Nephron progenitor cell (in vitro differentiated cells): ENCODE measurements around the gene FRMD4A.
A peak's percentile ranks its signal among the peaks of the same experiment; 100 is the strongest.

Experiments
- DNase-seq: peaks from one replicate; pipeline ENCODE4 v3.0.0; 2021
- H3K27ac Mint-ChIP-seq: 2 replicates; pipeline ENCODE4 v1.8.0; 2021; ENCODE audit warnings: mild to moderate bottlenecking, moderate library complexity, mixed read lengths
- H3K27me3 Mint-ChIP-seq: 2 replicates; pipeline ENCODE4 v1.8.0; 2021; ENCODE audit warnings: mild to moderate bottlenecking, low read depth, mixed read lengths; ENCODE audit not compliant: poor library complexity
- H3K36me3 Mint-ChIP-seq: 2 replicates; pipeline ENCODE4 v1.8.0; 2021; ENCODE audit warnings: low read depth, mixed read lengths
- H3K4me1 Mint-ChIP-seq: 2 replicates; pipeline ENCODE4 v1.8.0; 2021; ENCODE audit warnings: mixed read lengths
- H3K4me3 Mint-ChIP-seq: 2 replicates; pipeline ENCODE4 v1.8.0; 2021; ENCODE audit warnings: mild to moderate bottlenecking, moderate library complexity, mixed read lengths
- H3K9me3 Mint-ChIP-seq: 2 replicates; pipeline ENCODE4 v1.8.0; 2021; ENCODE audit warnings: mild to moderate bottlenecking, moderate library complexity, mixed read lengths
- TF ChIP-seq, protein P1 (sequence below): fragments of 200-600 bp; sonication (generic); IDR thresholded peaks from 2 replicates; pipeline ENCODE4 v1.5.0; 2021; ENCODE audit warnings: antibody characterized with exemption

Gene FRMD4A

GRCh38 chr10:13629116-13629515, 701.6 kb downstream of the FRMD4A start:
- H3K36me3 Mint-ChIP-seq, result peaks cover 20% of the 10 kb centered on the region
- no peak overlapping the region for H3K4me3 Mint-ChIP-seq
- TF ChIP-seq, protein P1, sequence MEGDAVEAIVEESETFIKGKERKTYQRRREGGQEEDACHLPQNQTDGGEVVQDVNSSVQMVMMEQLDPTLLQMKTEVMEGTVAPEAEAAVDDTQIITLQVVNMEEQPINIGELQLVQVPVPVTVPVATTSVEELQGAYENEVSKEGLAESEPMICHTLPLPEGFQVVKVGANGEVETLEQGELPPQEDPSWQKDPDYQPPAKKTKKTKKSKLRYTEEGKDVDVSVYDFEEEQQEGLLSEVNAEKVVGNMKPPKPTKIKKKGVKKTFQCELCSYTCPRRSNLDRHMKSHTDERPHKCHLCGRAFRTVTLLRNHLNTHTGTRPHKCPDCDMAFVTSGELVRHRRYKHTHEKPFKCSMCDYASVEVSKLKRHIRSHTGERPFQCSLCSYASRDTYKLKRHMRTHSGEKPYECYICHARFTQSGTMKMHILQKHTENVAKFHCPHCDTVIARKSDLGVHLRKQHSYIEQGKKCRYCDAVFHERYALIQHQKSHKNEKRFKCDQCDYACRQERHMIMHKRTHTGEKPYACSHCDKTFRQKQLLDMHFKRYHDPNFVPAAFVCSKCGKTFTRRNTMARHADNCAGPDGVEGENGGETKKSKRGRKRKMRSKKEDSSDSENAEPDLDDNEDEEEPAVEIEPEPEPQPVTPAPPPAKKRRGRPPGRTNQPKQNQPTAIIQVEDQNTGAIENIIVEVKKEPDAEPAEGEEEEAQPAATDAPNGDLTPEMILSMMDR, result no peak
- H3K27ac Mint-ChIP-seq, result peak overlapping the region; percentile 87
- H3K9me3 Mint-ChIP-seq, result no peaks in the 10 kb centered on the region
- H3K27me3 Mint-ChIP-seq, result no peaks in the 10 kb centered on the region
- no peak for DNase-seq
- peaks cover 23% of the 10 kb centered on the region for H3K4me1 Mint-ChIP-seq

DNA sequence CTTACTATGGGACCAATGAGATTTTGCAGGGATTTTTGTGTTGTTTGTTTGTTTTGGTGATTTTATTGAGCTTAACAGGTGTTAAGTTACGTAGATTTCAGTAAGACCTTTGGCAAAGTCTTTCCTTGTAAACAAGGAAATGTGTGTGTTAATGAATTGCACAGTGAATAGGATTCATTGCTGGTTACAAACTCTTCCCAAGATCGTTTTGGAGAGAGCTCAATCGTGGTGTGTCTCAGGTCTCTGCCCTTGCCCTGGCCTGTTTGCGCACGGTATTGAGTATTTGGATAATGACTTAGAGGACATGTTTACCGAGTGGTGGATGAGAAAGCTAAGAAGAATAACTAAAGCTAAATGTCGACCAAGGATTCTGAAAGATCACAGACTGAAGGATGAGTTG, 702.1 kb downstream of the FRMD4A start:
- DNase-seq, result no peak
- Mint-ChIP-seq H3K36me3 (peaks cover 18% of the 10 kb centered on the region), H3K27me3 (no peaks in the 10 kb centered on the region), H3K4me1 (peaks cover 18% of the 10 kb centered on the region), H3K27ac (peak overlapping the region; percentile 87), H3K4me3 (no peak overlapping the region), H3K9me3 (no peaks in the 10 kb centered on the region)
- TF ChIP-seq, protein P1, result no peak

- Mint-ChIP-seq H3K27ac (no peak overlapping the region), H3K4me3 (no peak overlapping the region), H3K4me1 (peaks cover 9% of the 10 kb centered on the region), H3K36me3 (peaks cover 18% of the 10 kb centered on the region), H3K27me3 (no peaks in the 10 kb centered on the region), H3K9me3 (no peaks in the 10 kb centered on the region)
- TF ChIP-seq, protein P1, result no peak
- DNase-seq, result no peak
These were observed 703.0 kb downstream of the FRMD4A start for GRCh38 chr10:13627459-13628310.

DNA sequence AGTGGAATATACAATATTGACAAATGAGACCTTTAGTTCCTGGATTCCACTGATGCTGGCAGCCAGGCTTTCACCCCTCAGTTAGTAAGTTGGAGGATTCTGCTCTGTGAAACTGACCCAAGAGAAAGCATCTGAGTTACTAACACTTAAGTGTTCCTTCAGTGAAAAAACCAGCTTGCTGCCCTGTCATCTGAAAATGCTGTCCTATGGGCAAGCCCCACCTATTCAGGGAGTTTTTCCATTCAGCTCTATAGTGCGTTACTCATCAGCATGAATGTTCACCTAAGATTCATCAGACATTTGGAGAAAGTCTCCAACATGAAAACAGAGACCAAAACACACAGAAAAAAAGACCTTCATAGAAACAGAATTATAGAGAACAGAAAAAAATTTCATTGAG, 706.1 kb downstream of the FRMD4A start:
- Mint-ChIP-seq H3K36me3 (peaks cover 5% of the 10 kb centered on the region), H3K27me3 (no peaks in the 10 kb centered on the region), H3K4me3 (no peak overlapping the region)

GRCh38 chr10:13621931-13622330, 708.8 kb downstream of the FRMD4A start:
- H3K36me3 Mint-ChIP-seq, result peaks cover 27% of the 10 kb centered on the region
- H3K4me3 Mint-ChIP-seq, result no peak overlapping the region

More for the DNA sequence above, 706.1 kb downstream of the FRMD4A start:
- no peak for DNase-seq
- Mint-ChIP-seq H3K27ac (no peak overlapping the region), H3K4me1 (peaks cover 8% of the 10 kb centered on the region), H3K9me3 (no peaks in the 10 kb centered on the region)
- TF ChIP-seq, protein P1, result no peak

More at GRCh38 chr10:13621931-13622330, 708.8 kb downstream of the FRMD4A start:
- TF ChIP-seq, protein P1, result no peak
- Mint-ChIP-seq H3K27ac (no peak overlapping the region), H3K27me3 (no peaks in the 10 kb centered on the region), H3K4me1 (no peaks in the 10 kb centered on the region), H3K9me3 (no peaks in the 10 kb centered on the region)
- no peak for DNase-seq
